Dedifferentiated amniotic fluid mesenchymal stem cell (primary cell): ENCODE results near the gene KLHL6.

Experiments
- DNase-seq: peaks from one replicate; pipeline ENCODE4 v3.0.0-alpha.2; 2016; ENCODE audit errors: extremely low spot score

KLHL6 gene

DNA sequence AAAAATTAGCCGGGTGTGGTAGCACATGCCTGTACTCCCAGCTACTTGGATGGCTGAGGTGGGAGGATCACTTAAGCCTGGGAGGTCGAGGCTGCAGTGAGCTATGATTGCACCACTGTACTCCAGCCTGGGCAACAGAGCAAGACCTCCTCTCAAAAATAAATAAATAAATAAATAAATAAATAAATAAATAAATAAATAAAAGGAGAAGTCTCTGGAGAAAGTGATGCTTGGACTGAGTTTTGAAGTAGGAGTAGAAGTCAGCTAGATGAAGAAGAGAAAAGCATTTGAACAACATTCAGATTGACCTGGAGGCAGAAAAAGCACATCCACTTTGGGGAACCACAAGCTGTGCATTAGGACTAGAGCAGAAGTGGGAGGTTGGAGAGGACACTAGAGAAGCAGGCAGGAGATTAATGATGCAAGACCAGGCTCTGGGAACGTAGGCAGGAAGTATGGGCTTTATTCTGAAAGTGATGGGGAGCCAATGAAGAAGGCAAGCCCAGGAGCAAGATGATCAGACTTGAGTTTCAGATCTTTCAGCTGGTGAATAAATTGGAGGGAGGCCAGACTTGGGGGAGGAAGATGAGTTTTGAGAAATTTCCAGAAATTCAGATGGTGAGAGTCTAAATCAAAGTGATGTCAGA lies 48.7 kb downstream of the KLHL6 start:
- DNase-seq = peak; percentile 13

DNA sequence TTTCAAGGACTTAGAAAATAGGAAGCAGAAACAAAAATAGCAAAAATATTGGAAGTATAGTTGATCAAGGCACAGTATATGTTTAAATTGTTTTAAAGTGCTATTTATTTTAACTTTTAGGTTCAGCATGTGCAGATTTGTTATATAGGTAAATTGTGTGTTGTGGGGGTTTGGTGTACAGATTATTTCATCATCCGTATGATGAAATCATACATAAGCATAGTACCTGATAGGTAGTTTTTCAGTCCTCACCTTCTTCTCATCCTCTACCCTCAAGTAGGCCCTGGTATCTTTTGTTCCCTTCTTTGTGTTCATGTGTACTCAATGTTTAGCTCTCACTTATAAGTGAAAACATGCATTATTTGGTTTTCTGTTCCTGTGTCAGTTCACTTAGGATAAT lies 50.9 kb downstream of the KLHL6 start:
- no peak for DNase-seq

DNA sequence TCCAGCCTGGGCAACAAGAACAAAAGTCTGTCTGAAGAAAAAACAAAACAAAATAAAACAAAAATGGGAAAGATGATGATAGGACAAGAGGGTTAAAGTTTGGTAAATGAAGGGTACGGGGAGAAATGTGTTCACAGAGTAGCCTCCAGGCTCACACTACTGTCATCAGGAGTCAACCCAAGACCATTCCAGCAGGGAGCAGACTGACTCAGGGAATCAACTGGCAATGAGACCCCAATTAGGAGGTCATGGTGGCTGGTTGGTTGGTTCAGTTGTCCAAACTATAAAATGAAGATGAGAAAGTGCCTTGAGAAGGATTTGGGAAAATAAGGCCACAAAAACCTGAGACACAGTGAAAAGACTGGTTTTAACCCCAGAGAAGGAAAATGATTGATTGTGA lies 51.8 kb downstream of the KLHL6 start:
- no peak for DNase-seq

DNA sequence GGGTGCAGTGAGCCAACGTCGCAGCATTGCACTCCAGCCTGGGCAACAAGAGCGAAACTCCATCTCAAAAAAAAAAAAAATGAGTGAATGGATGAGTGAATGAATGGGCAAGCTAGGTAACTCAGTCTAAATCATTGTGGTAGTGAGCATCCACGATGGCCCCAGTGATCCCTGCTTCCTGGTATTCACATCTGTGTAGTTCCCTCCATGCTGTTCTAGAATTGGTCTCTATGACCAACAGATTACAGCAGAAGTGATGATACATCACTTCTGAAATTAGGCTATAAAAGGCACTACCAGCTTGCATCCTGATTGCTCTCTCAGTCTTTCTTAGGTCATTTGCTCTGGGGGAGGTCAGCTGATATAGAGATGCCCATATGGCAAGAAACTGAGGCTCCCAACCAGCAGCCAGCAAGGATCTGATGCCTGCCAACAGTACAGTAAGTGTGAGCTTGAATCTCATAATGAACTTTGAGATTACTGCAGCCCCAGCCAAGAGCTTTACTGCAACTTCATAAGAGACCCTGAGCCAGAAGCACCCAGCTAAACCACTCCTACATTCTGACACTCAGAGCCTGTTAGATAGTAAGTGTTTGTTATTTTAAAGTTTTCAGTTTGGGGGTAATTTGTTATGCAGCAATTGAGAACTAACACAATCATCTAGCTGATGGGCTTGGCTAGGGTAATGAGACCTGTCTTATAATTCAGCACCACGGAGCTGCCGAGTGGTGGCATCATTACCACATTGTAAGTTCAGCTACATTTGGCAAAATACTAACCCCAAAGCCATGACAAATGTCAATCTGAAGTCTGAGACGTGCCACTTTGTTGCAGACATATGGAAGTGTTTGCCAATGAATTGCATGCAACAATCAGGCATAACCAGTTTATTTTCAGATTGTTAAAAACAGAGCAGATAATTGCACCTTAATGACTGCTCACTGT lies 53.0 kb downstream of the KLHL6 start:
- peak; percentile 42 for DNase-seq

DNA sequence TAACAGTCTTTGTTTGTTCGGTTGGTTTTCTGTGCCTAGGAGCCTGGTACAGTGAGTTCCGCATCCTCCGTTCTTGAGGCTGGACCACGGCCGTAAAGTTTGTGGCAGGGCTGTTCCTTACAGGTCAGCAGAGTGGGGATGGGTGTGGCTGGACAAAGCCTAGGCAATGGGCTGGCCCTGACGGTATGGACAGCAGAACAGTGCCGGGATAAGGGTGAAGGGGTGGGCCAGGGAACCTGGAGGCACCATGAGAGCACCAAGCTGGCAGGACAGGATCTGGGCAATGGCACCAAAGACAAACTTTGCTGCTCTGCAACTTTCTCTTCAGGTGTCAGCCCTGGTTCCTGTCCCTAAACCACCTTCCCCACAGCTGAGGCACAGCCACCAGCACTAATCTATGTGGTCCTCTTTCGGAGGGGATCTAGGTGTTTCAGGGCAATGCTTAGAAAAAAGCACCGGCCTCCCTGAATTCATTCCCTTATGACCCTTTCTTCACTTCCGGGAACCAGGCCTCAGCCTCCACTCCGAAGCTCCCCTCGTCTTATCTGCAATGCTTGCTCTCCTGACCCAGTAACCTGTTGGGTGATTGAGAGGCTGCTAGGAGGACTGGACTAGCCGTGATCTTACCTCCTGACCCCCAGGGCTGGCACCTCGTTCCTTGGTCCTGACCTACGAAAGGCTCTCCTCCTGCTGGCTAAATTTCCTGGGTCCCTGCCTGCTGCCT lies 54.4 kb downstream of the KLHL6 start:
- no peak for DNase-seq

DNA sequence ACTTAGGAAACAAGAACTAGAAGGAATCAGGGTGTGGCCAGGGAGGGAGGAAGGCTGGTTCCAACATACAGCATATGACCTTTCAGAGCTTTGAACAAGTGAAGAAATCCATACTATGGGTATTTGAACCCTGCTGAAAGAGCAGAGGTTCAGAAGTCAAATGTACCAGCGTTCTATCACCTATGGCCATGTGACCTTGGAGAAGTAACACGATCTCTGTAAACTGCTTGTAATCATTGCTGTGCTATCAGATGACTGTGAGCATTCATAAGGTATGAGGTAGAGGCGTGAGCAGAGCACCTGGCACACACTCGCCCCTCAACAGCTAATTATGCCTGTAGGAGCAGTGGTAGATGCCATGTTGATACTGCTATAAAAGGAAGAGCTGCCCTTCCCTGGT lies 55.2 kb downstream of the KLHL6 start:
- no peak for DNase-seq

DNA sequence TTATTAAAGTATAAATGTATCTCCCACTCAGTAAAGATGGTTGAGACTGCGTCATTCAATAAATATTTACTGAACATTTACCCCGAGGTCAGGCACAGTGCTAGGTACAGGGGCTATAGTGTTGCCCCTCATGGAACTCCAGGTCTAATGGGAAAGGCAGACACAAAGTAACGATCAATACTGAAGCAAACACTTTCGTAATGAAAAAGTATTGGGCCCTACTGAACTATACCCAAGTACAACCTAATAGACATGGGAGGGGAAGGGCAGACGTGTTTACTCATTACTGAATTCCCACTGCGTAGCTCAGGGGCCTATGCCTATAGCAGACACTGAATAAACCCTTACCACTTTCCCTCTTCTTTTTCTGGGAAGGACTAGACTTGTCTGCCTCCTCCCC lies 56.9 kb downstream of the KLHL6 start:
- no peak for DNase-seq

DNA sequence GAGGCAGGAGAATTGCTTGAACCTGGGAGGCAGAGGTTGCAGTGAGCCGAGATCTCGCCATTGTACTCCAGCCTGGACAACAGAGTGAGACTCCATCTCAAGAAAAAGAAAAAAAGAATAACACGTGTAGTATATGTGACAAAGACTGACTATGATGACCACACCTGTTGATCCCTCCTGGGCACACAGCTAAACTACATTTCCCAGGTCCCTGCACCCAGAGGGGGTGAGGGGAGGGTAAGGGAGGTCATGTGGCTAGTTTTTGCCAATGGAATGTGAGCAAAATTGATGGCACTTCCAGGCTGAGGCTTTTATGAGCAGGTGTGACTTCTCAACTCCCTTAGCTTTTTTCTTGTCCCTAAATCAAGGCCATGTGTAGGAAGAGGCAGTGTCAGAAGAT lies 58.2 kb downstream of the KLHL6 start:
- no peak for DNase-seq

DNA sequence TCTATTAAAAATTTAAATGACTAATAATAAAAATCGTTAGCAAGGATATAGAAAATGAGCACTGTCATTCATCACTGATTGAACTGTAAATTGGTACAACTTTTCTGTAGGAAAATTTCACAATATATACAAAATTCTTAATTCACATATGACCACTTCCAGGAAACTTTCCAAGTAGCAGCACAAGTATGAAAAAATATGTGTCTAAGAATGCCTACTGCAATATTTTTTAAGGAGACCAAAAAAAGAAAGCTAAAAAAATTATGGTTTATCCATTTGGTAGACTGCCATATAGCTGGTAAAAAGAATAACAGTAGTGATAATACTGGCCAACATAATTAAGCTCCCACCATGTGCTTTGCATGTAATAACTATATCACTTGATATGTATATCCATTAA lies 59.2 kb downstream of the KLHL6 start:
- no peak for DNase-seq

DNA sequence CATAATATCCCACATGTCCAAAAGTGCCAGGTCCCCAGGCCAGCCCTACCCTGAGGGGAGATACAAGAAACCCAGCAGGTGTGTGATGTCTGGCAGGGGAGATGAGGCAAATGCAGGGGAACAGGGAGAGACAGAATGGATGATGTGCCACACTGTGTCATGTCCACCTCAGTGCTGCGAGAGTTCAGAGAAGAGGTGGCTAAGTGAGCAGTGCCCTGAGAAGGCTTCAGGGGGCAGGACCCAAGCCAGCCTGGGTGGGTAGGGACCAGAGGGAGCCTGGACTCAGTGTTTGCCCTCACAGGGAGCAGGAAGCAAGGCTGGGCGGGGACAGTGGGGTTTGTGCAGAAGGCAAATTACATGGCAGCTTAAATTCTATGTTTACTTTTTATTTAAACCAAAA lies 61.2 kb downstream of the KLHL6 start:
- DNase-seq = no peak

DNA sequence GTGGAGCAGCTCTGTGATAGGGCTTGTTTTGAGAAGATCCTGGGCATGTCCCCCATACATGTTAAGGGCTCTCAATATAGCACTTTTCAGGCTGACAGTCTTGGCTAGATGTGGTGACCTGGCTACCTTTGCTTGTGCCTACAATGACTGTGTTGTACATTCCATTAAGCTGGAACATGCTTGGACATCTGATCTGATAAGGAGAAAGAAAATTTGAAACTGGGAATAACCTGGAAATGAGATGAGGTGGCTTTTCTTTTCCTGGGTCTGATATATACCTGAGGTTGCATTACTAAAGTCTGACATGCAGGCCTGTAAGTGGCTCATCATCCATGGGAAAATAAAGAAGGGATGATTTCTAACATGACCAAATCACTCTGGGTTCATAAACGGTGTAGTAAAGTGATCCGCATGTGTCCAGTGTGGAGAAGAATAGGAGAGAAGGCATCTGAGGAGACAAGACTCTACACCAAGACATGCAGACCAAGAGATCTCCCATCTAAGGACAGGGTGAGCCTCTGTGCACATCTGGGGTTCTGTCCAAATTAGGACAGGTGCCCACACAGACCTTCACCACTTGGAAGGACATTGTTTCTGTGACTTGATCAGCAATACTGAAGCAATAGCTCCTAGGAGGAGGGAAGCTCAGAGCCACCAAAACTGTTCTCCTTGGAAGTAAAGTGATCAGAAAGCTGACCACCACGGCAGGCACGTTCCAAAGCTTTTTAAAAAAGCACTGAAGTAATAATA lies 62.0 kb downstream of the KLHL6 start:
- no peak for DNase-seq

DNA sequence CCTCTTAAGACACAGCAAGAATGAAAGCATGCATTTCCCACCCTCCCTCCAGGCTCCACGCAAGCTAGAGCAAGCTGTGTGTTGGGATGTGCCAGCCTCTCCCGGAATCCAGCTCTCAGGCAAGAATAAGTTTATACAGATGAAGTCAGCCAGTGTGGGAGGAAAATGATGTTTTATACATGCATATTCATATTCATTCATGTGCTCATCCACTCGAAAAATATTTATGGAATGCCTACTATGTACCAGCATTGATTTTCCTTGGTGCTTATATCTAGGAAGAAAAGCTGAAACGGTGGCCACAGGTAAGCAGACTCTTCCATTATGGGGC lies 62.7 kb downstream of the KLHL6 start:
- peak; percentile 60 for DNase-seq

DNA sequence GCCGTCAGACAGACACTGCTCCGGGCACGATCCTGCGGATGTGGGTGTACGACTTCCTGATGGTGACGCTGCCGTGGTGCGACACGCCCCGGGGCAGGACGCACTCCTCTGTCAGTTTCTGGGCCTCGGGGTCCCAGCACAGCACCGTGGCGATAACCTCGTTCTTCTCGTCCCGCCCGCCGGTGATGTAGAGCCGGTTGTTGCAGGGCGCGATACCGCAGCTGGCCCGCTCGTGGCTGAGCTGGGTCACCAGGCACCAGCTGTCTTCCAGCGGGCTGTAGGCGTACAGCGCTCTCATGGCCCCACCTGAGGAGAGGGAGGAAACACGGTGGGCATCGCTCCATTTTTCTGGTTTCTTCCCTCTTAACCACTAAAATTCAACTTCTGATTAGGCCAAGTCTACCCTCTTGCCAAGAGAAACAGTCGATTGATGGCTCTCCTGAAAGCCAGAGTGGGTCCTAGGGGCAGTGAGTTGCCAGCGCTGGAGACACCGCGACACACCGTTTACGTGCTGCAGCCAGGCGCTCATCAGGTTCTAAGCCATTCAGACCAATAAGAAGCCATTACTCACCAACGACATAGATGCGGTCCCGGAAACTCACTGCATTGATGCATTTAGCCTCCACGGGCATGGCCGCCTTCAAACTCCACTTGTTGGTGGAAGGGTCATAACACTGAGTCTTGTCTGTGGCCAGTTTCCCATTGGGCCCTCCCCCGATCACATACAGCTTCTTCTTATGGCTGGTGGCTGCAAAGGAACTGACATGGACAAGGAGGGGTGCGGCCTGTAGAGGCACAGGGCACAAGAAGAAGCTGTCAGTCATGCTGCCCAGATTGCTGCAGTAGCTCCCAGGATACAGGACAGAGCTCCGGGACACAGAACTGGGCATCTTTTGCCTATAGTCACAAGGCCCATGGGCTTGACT lies 63.3 kb downstream of the KLHL6 start:
- DNase-seq = no peak

DNA sequence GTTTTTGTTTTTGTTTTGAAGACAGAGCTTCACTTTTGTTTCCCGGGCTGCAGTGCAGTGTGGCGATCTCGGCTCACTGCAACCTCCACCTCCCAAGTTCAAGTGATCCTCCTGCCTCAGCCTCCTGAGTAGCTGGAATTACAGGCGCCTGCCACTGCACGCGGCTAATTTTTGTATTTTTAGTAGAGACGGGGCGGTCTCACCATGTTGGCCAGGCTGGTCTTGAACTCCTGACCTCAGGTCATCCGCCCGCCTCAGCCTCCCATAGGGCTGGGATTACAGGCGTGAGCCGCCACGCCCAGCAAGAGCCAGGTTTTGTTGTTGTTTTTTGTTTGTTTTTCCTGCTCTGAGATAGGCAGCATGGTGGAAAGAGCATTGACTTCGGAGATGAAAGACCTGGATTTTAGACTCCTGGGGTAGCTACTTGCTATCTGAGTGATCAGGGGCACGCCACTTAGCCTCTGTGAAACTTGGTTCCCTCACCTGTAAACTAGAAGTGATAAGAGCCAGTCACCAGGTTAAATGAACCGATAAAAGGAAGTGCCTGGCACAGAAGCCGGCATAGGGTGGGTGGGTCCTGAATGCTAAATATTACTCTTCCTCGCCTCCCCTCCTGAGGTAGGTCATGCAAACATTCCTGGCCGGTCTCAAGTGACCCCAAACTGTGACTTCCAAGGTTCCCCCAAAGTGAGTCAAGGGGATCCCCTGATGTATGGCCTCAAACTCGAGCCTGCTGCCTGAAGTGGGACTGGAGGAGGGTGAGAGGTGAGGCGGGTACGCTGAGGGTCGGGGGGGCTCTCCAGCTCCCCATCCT lies 64.2 kb downstream of the KLHL6 start:
- no peak for DNase-seq

DNA sequence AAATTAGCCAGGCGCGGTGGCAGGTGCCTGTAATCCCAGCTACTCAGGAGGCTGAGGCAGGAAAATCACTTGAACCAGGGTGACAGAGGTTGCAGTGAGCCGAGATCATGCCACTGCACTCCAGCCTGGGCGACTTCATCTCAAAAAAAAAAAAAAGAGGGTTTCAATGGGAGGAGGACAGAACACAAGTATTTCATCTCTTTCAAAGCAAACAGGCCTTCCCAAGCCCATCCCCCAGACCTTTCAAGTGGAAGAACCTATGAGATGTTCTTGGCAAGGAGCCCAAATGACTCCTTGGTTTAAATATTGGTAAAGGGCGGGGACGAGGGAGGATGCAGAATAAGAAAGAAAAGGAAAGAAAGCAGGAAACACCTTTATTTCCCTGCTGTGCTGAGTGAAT lies 64.9 kb downstream of the KLHL6 start:
- DNase-seq = no peak

DNA sequence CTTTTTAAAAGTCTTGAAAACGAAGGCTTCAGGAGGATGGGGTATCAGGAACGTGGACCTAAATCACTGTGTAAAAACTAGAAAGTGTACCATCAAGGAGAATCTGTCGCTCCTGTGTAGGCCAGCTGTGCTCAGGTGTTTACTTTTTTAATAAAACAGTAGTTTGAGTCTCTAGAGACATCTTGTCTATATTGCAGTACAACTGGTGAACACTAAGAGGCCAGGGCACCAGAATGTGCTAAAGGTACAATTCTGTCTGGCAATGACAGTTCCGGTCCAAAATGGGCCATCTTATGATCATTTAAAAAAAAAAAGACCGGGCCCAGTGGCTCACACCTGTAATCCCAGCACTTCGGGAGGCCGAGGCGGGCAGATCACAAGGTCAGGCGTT lies 65.3 kb downstream of the KLHL6 start:
- DNase-seq = no peak

DNA sequence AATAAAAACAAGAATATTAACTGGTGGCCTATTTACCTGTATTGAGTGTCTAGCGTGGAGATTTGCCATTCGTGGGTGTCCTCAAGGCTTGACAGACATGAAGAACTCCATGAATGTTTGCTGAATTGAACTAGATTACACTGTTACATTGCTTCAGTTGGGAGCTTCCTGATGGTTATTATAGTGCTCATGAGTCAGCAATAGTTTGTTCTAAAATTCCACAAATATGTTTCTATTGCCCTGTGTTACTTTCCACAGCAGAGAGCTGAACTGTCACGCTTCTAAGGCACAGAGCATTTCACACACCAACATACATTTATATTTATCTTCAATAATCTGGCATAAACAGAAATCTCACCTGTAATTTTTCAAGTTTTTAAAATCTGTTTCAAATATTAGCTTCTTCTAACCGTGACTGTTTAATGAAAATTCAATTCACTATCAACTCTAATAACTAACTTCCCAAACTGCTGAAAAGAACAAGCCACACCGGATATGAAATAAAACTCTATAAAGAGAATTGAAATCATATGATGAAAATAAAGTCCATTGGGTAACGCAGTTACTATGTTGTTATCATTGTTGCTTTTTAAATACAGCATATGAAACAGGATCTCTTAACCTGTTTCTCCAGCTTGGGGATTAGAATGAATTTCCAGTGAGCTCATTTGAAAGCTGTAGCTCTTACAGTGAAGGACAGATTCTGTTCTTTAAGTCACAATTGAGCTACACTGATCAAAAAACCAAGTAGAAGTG lies 65.9 kb downstream of the KLHL6 start:
- peak; percentile 67 for DNase-seq

DNA sequence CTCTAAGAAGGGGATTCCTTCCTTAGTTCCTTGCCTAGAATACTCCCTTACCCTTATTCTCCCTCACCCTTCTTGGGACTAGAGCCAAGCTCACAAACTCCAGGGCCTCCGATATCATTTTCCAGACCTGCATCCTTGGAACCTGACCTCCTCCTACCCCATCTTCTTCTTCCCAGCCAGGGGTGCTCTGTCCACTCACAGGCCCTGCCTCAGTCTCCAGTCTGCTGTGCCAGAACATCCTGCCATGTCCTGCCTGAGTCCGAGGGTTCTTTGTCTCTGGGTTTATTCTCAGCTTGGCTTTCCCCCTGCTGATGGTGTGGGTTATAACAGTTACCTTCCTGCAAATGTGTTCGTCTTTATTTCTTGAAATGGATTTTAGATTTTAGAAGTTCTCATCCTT lies 67.2 kb downstream of the KLHL6 start:
- no peak for DNase-seq

DNA sequence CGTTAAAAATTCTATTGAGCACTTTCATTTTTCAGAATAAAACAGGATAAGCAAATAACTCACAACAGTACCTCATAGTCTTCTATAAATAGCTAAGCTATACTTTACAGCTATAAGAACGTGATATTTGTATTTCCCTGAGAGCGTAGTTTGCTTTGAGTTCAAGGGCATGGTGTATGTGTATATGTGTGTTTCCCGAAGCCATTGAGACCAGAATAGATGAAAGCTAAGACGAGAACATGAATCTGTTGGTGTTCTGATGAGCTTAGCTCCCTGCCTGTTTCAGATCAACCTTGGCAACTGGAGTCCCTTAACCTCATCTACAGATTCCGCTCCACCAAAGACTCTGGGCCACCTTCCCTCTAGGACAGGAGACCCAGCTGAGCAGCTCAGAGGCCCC lies 67.6 kb downstream of the KLHL6 start:
- DNase-seq = no peak
